Measurements from ENCODE around the gene TAOK3. TPM values are rescaled to one million over a fixed set of nuclear protein-coding genes. Genes with fewer than 3 reads are reported as not detected.

TAOK3 gene
- total and polyA plus RNA-seq, 9 of the 15 experiments (the other 6 are each of a cell fraction or from before 2014, with no cell fraction given), result 24.3 to 83.5 (median 47.1) TPM

GRCh38 chr12:118140825-118141224, 231.9 kb downstream of the TAOK3 start:
- ATAC-seq, result no peak
- Histone ChIP-seq H3K4me2 (ENCODE audit: insufficient read depth, low read length) (no peak overlapping the region), H3K27ac (ENCODE audit: extremely low read depth, low read depth, low read length) (no peak overlapping the region), H3K4me1 (replicated peaks in 1 of 2; ENCODE audit: control insufficient read depth in 2 of 2, insufficient read depth in 2 of 2, low read length in 2 of 2) (peaks cover 2 to 15% of the 10 kb centered on the region in 2 experiments; a peak in 3 of 5 replicates), H3K9ac (ENCODE audit: insufficient read depth in 1 of 2, low read depth in 2 of 2, low read length in 2 of 2) (no peak overlapping the region), H4K20me1 (replicated peaks; ENCODE audit: control insufficient read depth, insufficient read depth, low read length) (no peaks in the 10 kb centered on the region; the same call in 1 of the 2 replicates), H2AFZ (ENCODE audit: low read depth, low read length) (no peak overlapping the region), H3K27me3 (ENCODE audit: control insufficient read depth in 2 of 2, insufficient read depth in 2 of 2, low read length in 2 of 2) (no peaks in the 10 kb centered on the region), H3K79me2 (ENCODE audit: control insufficient read depth, insufficient read depth, low read length) (peaks cover 22% of the 10 kb centered on the region), H3K4me3 (no peak overlapping the region), H3K9me3 (replicated peaks; ENCODE audit: control insufficient read depth, insufficient read depth, low read depth, low read length) (no peaks in the 10 kb centered on the region), H3K36me3 (ENCODE audit: control insufficient read depth, insufficient read depth, low read length) (peaks cover 75% of the 10 kb centered on the region), H3K9me1 (ENCODE audit: control insufficient read depth, insufficient read depth, low read length) (no peaks in the 10 kb centered on the region)
- POLR2A ChIA-PET, result no interaction called here
- intact Hi-C loops (cut with micrococcal nuclease) (no loop called here), in situ Hi-C loops (cut with MboI) (no loop called here)
- no TSS peak for BruUV-seq (replicated peaks)
- TF ChIP-seq GTF2B (IDR thresholded peaks at IDR 0.05; ENCODE audit: extremely low read depth, insufficient read length) (no peak), SRSF9 (IDR thresholded peaks at IDR 0.05; ENCODE audit: borderline replicate concordance, low read depth, low read length) (no peak), MEIS2 (IDR thresholded peaks at IDR 0.05; ENCODE audit: partially characterized antibody) (peak; percentile 6), ZNF212 (CRISPR knock-in tag; IDR thresholded peaks at IDR 0.05) (no peak)
- CTCF ChIA-PET (ENCODE audit: low intra/inter-chr PET ratio), result no interaction called here
- no peak for DNase-seq (ENCODE audit: extremely low read depth in 1 of 4, low spot score in 3 of 4)
- 90% methylated on average over 7 of the region's 8 CpGs for WGBS (ENCODE audit: insufficient coverage, low coverage, missing lambda C conversion rate)
- FAIRE-seq, result no peak

- intact Hi-C loops (cut with micrococcal nuclease), result no loop called here
- CTCF ChIA-PET (ENCODE audit: low intra/inter-chr PET ratio), result no interaction called here
- Histone ChIP-seq H3K79me2 (ENCODE audit: control insufficient read depth, insufficient read depth, low read length) (peaks cover 33% of the 10 kb centered on the region), H3K27me3 (ENCODE audit: control insufficient read depth in 2 of 2, insufficient read depth in 2 of 2, low read length in 2 of 2) (no peaks in the 10 kb centered on the region), H4K20me1 (replicated peaks; ENCODE audit: control insufficient read depth, insufficient read depth, low read length) (no peaks in the 10 kb centered on the region; the same call in 1 of the 2 replicates), H3K4me3 (peak overlapping the region; percentile 80), H2AFZ (ENCODE audit: low read depth, low read length) (peak overlapping the region; percentile 84; the same call in 1 of the 2 replicates), H3K4me2 (ENCODE audit: insufficient read depth, low read length) (peak overlapping the region; percentile 87), H3K9me1 (ENCODE audit: control insufficient read depth, insufficient read depth, low read length) (no peaks in the 10 kb centered on the region), H3K36me3 (ENCODE audit: control insufficient read depth, insufficient read depth, low read length) (peaks cover 42% of the 10 kb centered on the region), H3K4me1 (replicated peaks in 1 of 2; ENCODE audit: control insufficient read depth in 2 of 2, insufficient read depth in 2 of 2, low read length in 2 of 2) (peaks cover 2 to 23% of the 10 kb centered on the region in 2 experiments; a peak in 3 of 5 replicates), H3K27ac (ENCODE audit: extremely low read depth, low read depth, low read length) (peak overlapping the region; percentile 77; the same call in 2 of the 3 replicates), H3K9me3 (replicated peaks; ENCODE audit: control insufficient read depth, insufficient read depth, low read depth, low read length) (no peaks in the 10 kb centered on the region), H3K9ac (ENCODE audit: insufficient read depth in 1 of 2, low read depth in 2 of 2, low read length in 2 of 2) (peak overlapping the region; percentile 86 to 100)
- ATAC-seq, result no peak
- BruUV-seq (replicated peaks), result TSS peak; percentile 74
- in situ Hi-C loops (cut with MboI), result no loop called here
- WGBS (ENCODE audit: insufficient coverage, low coverage, missing lambda C conversion rate), result 72% methylated on average over 10 of the region's 10 CpGs
- peak; percentile 36 for TF ChIP-seq RBM25 (IDR thresholded peaks at IDR 0.05; ENCODE audit: low read depth, low read length, severe bottlenecking)
- no peak for TF ChIP-seq ZNF77 (CRISPR knock-in tag; IDR thresholded peaks at IDR 0.05)
- TF ChIP-seq ZNF121 (CRISPR knock-in tag; conservative IDR thresholded peaks at IDR 0.05), result peak; percentile 91
- FAIRE-seq, result no peak
- POLR2A ChIA-PET, result interaction anchor here (1.0 to 2.8 kb wide), 4 partner anchors 11 to 217 kb away, joined by 3 to 19 read pairs (median 6); no protein-coding TSS in a partner anchor
- no peak for DNase-seq (ENCODE audit: extremely low read depth in 1 of 4, low spot score in 3 of 4)
These were observed 235.5 kb downstream of the TAOK3 start for GRCh38 chr12:118137148-118137678.

Data from K562 (cell line).